OCI-LY3 (cell line): Measurements from ENCODE around the gene SLC25A45.

Experiments
- H2AFZ ChIP-seq: fragments of 200-600, 300-600 bp; shearing (Covaris generic); 2 replicates; pipeline ENCODE4 v1.6.0; 2014; ENCODE audit warnings: antibody characterized with exemption, low read depth, low read length
- H3K27ac ChIP-seq: fragments of 200-600, 300-600 bp; sonication (generic); 2 replicates; pipeline ENCODE4 v1.5.1; 2014; ENCODE audit warnings: mild to moderate bottlenecking, low read length, moderate library complexity, mixed read lengths
- H3K27me3 ChIP-seq: fragments of 200-600, 300-600 bp; sonication (generic); 2 replicates; pipeline ENCODE4 v1.6.1; 2014; ENCODE audit warnings: low read depth, low read length, mixed read lengths
- H3K36me3 ChIP-seq: fragments of 200-600, 300-600 bp; sonication (generic); replicated peaks from 2 replicates; pipeline ENCODE3; 2014; ENCODE audit warnings: low read depth, low read length, mixed read lengths
- H3K4me1 ChIP-seq: fragments of 300-600, 200-600 bp; sonication (generic); 2 replicates; pipeline ENCODE4 v1.6.1; 2014; ENCODE audit warnings: low read length, mixed read lengths
- H3K4me2 ChIP-seq: fragments of 200-600, 300-600 bp; sonication (generic); 2 replicates; pipeline ENCODE4 v1.6.1; 2014; ENCODE audit warnings: low read length, mixed read lengths
- H3K4me3 ChIP-seq: fragments of 300-600, 200-600 bp; sonication (generic); 2 replicates; pipeline ENCODE4 v1.5.1; 2014; ENCODE audit warnings: antibody characterized with exemption, mild to moderate bottlenecking, low read length, moderate library complexity
- H3K79me2 ChIP-seq: fragments of 300-600, 200-600 bp; shearing (Covaris generic); 2 replicates; pipeline ENCODE4 v1.6.1; 2014; ENCODE audit warnings: mild to moderate bottlenecking, low read length, mixed read lengths
- H3K9ac ChIP-seq: fragments of 300-600, 200-600 bp; shearing (Covaris generic); 2 replicates; pipeline ENCODE4 v1.6.0; 2014; ENCODE audit warnings: mild to moderate bottlenecking, low read length, moderate library complexity
- H3K9me3 ChIP-seq: fragments of 200-600, 300-600 bp; shearing (Covaris generic); 2 replicates; pipeline ENCODE4 v1.6.1; 2014; ENCODE audit warnings: low read length, mixed read lengths; ENCODE audit not compliant: insufficient read depth
- H4K20me1 ChIP-seq: fragments of 200-600, 300-600 bp; sonication (generic); 2 replicates; pipeline ENCODE4 v1.6.1; 2016; ENCODE audit warnings: low read length, mixed read lengths; ENCODE audit not compliant: insufficient read depth
- EZH2phosphoT487 ChIP-seq: fragments of 200-600 bp; shearing (Covaris generic); IDR thresholded peaks from 2 replicates; pipeline ENCODE4 v1.6.1; 2018; ENCODE audit warnings: antibody characterized with exemption, mixed run types, low read depth
- TF ChIP-seq, protein P1 (sequence below): fragments of 200-600, 300-600 bp; sonication (generic); IDR thresholded peaks from 2 replicates; pipeline ENCODE4 v1.5.1; 2014; ENCODE audit warnings: antibody characterized with exemption, low read length, low read depth

The SLC25A45 gene

DNA sequence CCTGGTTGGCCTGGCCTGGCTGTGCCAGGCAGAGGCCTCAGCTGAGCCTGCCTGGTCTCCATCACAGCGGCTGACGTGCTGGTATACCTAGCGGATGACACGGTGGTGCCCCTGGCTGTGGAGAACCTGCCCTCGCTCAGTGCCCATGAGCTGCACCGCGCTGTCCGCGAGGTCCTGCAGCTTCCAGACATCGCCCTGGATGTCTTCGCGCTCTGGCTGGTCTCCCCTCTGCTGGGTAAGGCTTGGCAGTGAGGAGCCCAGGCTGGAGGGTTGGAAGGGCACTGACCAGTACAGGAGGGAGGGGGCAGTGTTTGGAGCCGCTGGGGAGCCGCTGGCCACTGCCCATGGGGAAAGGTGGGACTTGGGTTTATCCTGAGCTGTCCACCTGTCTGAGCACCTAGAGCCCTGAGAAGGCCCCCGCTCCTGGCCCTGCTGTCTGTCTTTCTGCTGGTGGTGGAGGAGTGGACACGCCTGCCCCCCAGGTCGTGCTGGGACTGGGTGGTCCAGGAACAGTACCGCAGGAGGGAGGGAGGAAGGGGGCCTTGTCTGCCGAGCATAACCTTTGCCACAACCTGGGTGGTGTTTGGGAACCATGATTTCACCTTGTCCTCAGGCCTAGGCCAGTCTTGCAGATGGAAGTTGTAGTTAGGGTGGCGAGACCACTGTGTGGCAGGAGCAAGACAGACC lies 7.0 kb upstream of the SLC25A45 start:
- no peak overlapping the region for H2AFZ ChIP-seq
- no peaks in the 10 kb centered on the region for H3K27me3 ChIP-seq
- no peak overlapping the region for H3K9ac ChIP-seq
- H3K4me2 ChIP-seq = no peak overlapping the region
- peaks cover 19% of the 10 kb centered on the region for H3K36me3 ChIP-seq
- H3K27ac ChIP-seq = no peak overlapping the region
- peaks cover 4% of the 10 kb centered on the region for H3K79me2 ChIP-seq
- H4K20me1 ChIP-seq = peaks cover 5% of the 10 kb centered on the region; the same call in 1 of the 2 replicates
- H3K4me3 ChIP-seq = no peak overlapping the region
- TF ChIP-seq, protein P1, sequence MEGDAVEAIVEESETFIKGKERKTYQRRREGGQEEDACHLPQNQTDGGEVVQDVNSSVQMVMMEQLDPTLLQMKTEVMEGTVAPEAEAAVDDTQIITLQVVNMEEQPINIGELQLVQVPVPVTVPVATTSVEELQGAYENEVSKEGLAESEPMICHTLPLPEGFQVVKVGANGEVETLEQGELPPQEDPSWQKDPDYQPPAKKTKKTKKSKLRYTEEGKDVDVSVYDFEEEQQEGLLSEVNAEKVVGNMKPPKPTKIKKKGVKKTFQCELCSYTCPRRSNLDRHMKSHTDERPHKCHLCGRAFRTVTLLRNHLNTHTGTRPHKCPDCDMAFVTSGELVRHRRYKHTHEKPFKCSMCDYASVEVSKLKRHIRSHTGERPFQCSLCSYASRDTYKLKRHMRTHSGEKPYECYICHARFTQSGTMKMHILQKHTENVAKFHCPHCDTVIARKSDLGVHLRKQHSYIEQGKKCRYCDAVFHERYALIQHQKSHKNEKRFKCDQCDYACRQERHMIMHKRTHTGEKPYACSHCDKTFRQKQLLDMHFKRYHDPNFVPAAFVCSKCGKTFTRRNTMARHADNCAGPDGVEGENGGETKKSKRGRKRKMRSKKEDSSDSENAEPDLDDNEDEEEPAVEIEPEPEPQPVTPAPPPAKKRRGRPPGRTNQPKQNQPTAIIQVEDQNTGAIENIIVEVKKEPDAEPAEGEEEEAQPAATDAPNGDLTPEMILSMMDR = no peak
- TF ChIP-seq EZH2phosphoT487 = no peak
- peaks cover 25% of the 10 kb centered on the region for H3K4me1 ChIP-seq
- no peaks in the 10 kb centered on the region for H3K9me3 ChIP-seq

DNA sequence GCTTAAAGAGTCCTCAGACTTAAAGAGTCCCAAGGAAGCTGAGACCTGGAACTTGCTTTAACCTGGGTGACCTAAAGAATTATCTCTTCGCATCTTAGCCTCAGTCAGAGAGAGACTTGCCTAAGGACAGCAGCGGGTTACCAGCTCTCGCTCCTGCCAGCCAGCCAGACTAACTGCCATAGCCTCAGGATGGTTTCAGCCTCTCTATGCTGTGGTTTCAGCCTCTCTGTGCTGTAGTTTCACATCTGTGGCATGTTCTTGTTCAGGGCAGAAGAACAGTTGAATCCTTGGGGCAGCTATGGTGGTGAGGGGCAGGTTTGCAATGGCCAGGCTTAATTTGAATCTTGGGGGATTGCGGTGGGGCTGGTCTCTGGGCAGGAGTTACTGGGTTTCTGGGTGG lies 6.3 kb upstream of the SLC25A45 start:
- Histone ChIP-seq H3K4me2 (no peak overlapping the region), H3K9ac (no peak overlapping the region), H3K79me2 (peaks cover 4% of the 10 kb centered on the region), H3K9me3 (no peaks in the 10 kb centered on the region), H3K27ac (no peak overlapping the region), H3K36me3 (peaks cover 14% of the 10 kb centered on the region), H2AFZ (no peak overlapping the region), H3K4me1 (peaks cover 31% of the 10 kb centered on the region), H4K20me1 (peaks cover 5% of the 10 kb centered on the region; the same call in 1 of the 2 replicates), H3K27me3 (no peaks in the 10 kb centered on the region), H3K4me3 (no peak overlapping the region)
- TF ChIP-seq EZH2phosphoT487 = no peak
- TF ChIP-seq, protein P1 = no peak

DNA sequence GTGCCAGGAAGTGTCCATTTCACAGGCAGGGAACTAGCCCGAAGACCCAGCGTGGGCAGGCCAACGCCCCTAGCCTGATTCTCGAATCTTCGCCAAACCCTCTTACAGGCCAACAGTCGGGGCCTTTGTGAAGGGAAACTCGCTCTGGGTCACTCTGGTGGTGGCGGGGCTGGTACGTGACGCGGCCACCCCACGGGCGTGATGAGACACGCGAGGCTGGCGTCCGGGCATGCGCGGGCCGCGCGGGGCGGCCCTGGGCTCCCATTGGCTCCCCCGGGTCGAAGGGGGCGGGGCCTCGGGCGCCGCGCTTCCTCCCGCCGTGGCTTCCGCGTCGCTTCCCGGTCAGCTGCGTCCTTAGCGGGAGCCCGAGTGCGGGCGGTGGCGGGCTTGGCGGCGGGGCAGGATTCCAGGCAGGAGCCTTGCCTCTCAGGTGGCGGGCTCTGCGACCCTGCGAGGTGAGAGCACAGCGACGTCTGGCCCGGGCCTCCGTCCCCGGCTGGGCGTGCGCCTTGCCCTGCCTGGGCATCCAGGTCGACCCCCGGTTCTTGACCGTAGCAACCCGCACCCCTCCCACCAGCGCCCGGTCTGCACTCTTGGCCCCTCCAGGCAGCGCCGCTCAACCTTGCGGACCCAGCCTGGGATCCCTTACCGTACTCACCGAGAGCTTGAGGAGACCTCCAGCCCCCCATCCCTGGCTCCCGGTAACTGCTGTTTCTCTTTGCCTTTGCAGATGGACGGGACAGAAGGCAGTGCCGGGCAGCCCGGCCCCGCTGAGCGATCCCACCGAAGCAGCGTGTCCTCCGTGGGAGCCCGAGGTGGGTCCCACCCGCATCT lies 4.1 kb upstream of the SLC25A45 start, which contains the start of gene FRMD8:
Gene FRMD8 (plus strand): TSS at position 331 of the 834 bp plus-strand sequence. CDS start 400 bp downstream, at position 731.
- Histone ChIP-seq H3K27me3 (no peaks in the 10 kb centered on the region), H3K9me3 (no peaks in the 10 kb centered on the region), H3K4me3 (peak within 1 kb of the TSS; percentile 85), H3K9ac (peak within 1 kb of the TSS; percentile 81), H3K79me2 (peaks cover 4% of the 10 kb centered on the region), H3K4me2 (peak within 1 kb of the TSS; percentile 92), H3K36me3 (peaks cover 4% of the 10 kb centered on the region), H3K27ac (peak within 1 kb of the TSS; percentile 54), H4K20me1 (no peaks in the 10 kb centered on the region), H2AFZ (peak within 1 kb of the TSS; percentile 85), H3K4me1 (peaks cover 40% of the 10 kb centered on the region)
- TF ChIP-seq, protein P1 = no peak
- TF ChIP-seq EZH2phosphoT487 = no peak

DNA sequence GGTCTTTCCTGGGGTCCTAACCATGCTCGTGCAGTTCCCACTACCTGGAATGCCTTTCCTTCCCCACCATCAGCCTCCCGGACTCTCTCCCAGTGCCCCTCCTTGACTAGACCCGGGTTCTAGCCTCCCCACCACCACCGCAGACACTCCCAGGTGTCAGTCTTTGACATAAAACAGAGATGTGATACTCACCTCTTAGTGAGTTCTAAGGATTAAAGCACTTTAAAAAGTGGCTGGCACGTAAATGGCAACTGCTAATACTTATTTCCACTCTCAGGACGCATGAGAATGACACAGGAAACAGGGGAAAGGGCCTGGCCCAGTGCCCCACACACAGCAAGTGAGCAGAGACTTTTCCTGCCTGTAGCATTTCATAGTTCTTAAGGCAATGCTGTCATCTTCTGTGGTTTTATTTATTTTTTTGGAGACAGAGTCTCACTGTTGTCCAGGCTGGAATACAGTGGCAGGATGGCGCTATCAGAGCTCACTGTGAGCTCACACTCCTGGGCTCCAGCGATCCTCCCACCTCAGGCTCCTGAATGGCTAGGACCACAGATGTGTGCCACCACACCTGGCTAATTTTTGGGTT lies 1.9 kb upstream of the SLC25A45 start:
- H3K36me3 ChIP-seq = no peaks in the 10 kb centered on the region
- no peak overlapping the region for H3K4me3 ChIP-seq
- no peaks in the 10 kb centered on the region for H3K27me3 ChIP-seq
- peaks cover 4% of the 10 kb centered on the region for H3K79me2 ChIP-seq
- no peaks in the 10 kb centered on the region for H3K9me3 ChIP-seq
- no peak overlapping the region for H3K9ac ChIP-seq
- TF ChIP-seq EZH2phosphoT487 = no peak
- H4K20me1 ChIP-seq = no peaks in the 10 kb centered on the region
- peaks cover 35% of the 10 kb centered on the region for H3K4me1 ChIP-seq
- H2AFZ ChIP-seq = no peak overlapping the region
- no peak overlapping the region for H3K27ac ChIP-seq
- H3K4me2 ChIP-seq = no peak overlapping the region
